Small intestine (tissue), 7 donors: Measurements from ENCODE around the gene SYNGR2. TPM values are rescaled to one million over a fixed set of nuclear protein-coding genes. Genes with fewer than 3 reads are reported as not detected.

Source experiments
- DNase-seq, 2 donors: peaks; one replicate each; pipeline versions ENCODE4 v3.0.0 to v3.0.0-alpha.2; 2013
- FAIRE-seq: peaks from 2 replicates; lab custom pipeline; 2012; peaks lifted over from hg19 to GRCh38; lab: Jason Lieb, UNC
- H3K27ac ChIP-seq, 3 donors: one replicate each; pipeline ENCODE4 v1.5.1; 2013; ENCODE audit warnings: low read length in 2 of 3, mild to moderate bottlenecking in 2 of 3, control low read depth in 1 of 3, inconsistent platforms in 1 of 3, low read depth in 1 of 3, moderate library complexity in 1 of 3
- H3K27me3 ChIP-seq, 3 donors: one replicate each; pipeline ENCODE4 v1.6.1; 2013; ENCODE audit warnings: low read length in 3 of 3, inconsistent platforms in 1 of 3; ENCODE audit not compliant: control insufficient read depth in 3 of 3, insufficient read depth in 3 of 3
- H3K36me3 ChIP-seq, 3 donors: one replicate each; pipeline ENCODE4 v1.6.1; 2013; ENCODE audit warnings: low read length in 3 of 3, inconsistent platforms in 1 of 3, low read depth in 1 of 3, mild to moderate bottlenecking in 1 of 3, moderate library complexity in 1 of 3; ENCODE audit not compliant: control insufficient read depth in 3 of 3, insufficient read depth in 2 of 3
- H3K4me1 ChIP-seq, 3 donors: one replicate each; pipeline ENCODE4 v1.6.1; 2013; ENCODE audit warnings: low read length in 2 of 3, inconsistent platforms in 1 of 3, low read depth in 1 of 3, mild to moderate bottlenecking in 1 of 3, moderate library complexity in 1 of 3; ENCODE audit not compliant: control insufficient read depth in 3 of 3, insufficient read depth in 2 of 3
- H3K4me3 ChIP-seq, 3 donors: one replicate each; pipeline ENCODE4 v1.5.1; 2013; ENCODE audit warnings: low read length in 3 of 3, control low read depth in 1 of 3, inconsistent platforms in 1 of 3, low read depth in 1 of 3, mild to moderate bottlenecking in 1 of 3, moderate library complexity in 1 of 3
- H3K9me3 ChIP-seq, 2 donors: one replicate each; pipeline ENCODE4 v1.6.1; 2013; ENCODE audit warnings: low read depth in 1 of 2, low read length in 1 of 2; ENCODE audit not compliant: control insufficient read depth in 2 of 2, insufficient read depth in 1 of 2
- WGBS, 3 donors: extraction: QIAGEN DNeasy Blood & Tissue Kit; methylation state at CpG; one replicate each; pipeline ENCODE4 v1.1.7; 2013; 5-methylcytosine and 5-hydroxymethylcytosine counted together
- polyA plus RNA-seq, 4 donors: library from polyadenylated mRNA; stranded (reverse) in 3 of 4; unstranded in 1 of 4; fragments of 200-250 nt in 3 of 4; fragments of 120-200 nt in 1 of 4; gene quantifications; one replicate each; pipeline versions ENCODE4 v1.2.1 to v1.2.3, GENCODE V29; 2013
- donor health status: healthy with polysubstance abuse.
- donor health status: control.
- donor health status: control.
- donor health status: Bipolar disorder and iron deficiency.
- donor health status: healthy.

Gene SYNGR2
- polyA plus RNA-seq, 4 donors: 46.5 to 187 (median 120) TPM

DNA sequence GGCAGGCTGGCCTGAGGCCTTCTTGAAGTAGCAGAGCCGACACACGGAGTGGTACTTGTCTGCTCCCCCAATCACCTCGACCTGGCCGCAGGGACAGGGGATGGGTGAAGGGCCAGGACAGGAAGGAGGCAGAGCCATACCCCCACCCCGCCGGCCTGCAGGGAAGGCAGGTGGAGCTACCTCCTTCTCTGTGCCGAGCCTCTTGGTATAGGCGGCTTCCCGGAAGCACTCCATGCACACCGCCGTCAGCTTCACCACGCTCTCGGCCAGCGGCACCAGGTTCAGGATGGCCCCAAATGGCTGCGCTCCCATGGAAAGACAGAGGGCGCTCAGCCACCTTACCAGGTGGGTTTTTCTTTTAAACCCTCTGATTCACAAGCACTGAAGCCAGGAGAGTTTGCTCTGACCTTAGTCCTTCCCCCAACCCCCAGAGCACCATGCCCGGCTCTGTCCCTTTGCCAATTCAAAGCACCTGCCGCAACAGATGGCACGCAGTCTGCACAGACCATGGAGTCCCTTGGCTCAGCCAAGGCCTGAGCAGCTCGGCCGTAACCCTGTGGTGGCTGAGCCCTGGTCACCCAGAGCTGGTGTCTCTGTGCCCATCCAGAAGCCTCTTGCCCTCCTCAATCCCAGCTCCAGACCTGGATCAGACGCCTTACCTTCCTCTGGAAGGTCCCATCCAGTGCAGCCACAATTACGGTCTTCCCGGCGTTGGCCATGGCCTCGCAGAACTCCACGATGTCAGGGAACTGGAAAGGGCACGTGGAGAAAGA is 6.7 kb downstream of the SYNGR2 start:
- no peaks in the 10 kb centered on the region for H3K27me3 ChIP-seq
- peaks cover 0 to 81% (median 2%) of the 10 kb centered on the region in 3 donors for H3K36me3 ChIP-seq
- H3K4me1 ChIP-seq: peaks cover 6 to 57% (median 16%) of the 10 kb centered on the region in 3 donors
- no peaks in the 10 kb centered on the region for H3K9me3 ChIP-seq
- no peak for FAIRE-seq
- H3K27ac ChIP-seq: peak overlapping the region; percentile 71 to 93 (median 78)
- peak in 1 of 2 donors; percentile 60 for DNase-seq
- peak overlapping the region in 1 of 3 donors; percentile 5 for H3K4me3 ChIP-seq
- 26 to 62% (median 44%) methylated on average over 28 of the region's 28 CpGs for WGBS, 3 donors

DNA sequence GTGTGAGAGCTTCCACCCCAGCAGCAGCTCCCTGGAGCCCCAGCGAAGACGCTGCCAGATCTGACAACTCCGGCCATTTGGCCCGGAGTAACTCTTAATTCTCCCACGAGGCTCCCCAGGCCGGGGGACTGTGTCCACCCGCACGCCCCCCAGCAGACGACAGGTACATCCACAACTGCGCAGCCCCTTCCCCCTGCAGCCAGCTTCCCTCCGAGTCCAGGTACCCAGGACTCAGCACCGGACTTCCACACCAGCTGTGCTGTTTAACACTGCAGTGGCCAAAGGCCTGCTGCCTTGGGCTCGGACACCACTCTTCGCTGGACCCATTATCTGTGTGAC is 7.2 kb downstream of the SYNGR2 start:
- peaks cover 0 to 76% (median 0%) of the 10 kb centered on the region in 3 donors for H3K36me3 ChIP-seq
- H3K4me1 ChIP-seq: peaks cover 6 to 55% (median 16%) of the 10 kb centered on the region in 3 donors
- FAIRE-seq (no peak), DNase-seq (no peak)
- H3K27me3 ChIP-seq: no peaks in the 10 kb centered on the region
- 65 to 78% (median 76%) methylated on average over 14 of the region's 14 CpGs for WGBS, 3 donors
- H3K4me3 ChIP-seq: no peak overlapping the region
- peak overlapping the region in 2 of 3 donors; percentile 78 to 93 for H3K27ac ChIP-seq
- no peaks in the 10 kb centered on the region for H3K9me3 ChIP-seq

GRCh38 chr17:78176548-78177025 is 8.2 kb downstream of the SYNGR2 start:
- no peaks in the 10 kb centered on the region for H3K27me3 ChIP-seq
- DNase-seq: peak; percentile 74 to 82
- H3K36me3 ChIP-seq: peaks cover 0 to 66% (median 0%) of the 10 kb centered on the region in 3 donors
- peak overlapping the region in 1 of 3 donors; percentile 93 for H3K27ac ChIP-seq
- H3K9me3 ChIP-seq: no peaks in the 10 kb centered on the region
- H3K4me3 ChIP-seq: no peak overlapping the region
- H3K4me1 ChIP-seq: peaks cover 6 to 50% (median 15%) of the 10 kb centered on the region in 3 donors
- WGBS, 3 donors: 8 to 22% (median 15%) methylated on average over 13 to 14 of the region's 14 CpGs
- no peak for FAIRE-seq

- DNase-seq: no peak
- WGBS, 3 donors: 83 to 92% (median 89%) methylated on average over 17 of the region's 17 CpGs
- H3K27ac ChIP-seq: peak overlapping the region; percentile 5 to 76 (median 16)
- no peak for FAIRE-seq
- H3K27me3 ChIP-seq: no peaks in the 10 kb centered on the region
- H3K4me1 ChIP-seq: peaks cover 2 to 24% (median 5%) of the 10 kb centered on the region in 3 donors
- H3K4me3 ChIP-seq: no peak overlapping the region
- peaks cover 0 to 59% (median 0%) of the 10 kb centered on the region in 3 donors for H3K36me3 ChIP-seq
- H3K9me3 ChIP-seq: no peaks in the 10 kb centered on the region
Observed at GRCh38 chr17:78179372-78179771, 11.0 kb downstream of the SYNGR2 start.

GRCh38 chr17:78180083-78180482 is 11.7 kb downstream of the SYNGR2 start:
- WGBS, 3 donors: 51 to 75% (median 58%) methylated on average over 14 of the region's 14 CpGs
- Histone ChIP-seq H3K36me3 (peaks cover 0 to 57% (median 0%) of the 10 kb centered on the region in 3 donors), H3K27me3 (no peaks in the 10 kb centered on the region), H3K27ac (peak overlapping the region; percentile 16 to 76 (median 67)), H3K4me3 (no peak overlapping the region), H3K4me1 (peaks cover 2 to 19% (median 5%) of the 10 kb centered on the region in 3 donors), H3K9me3 (no peaks in the 10 kb centered on the region)
- DNase-seq (no peak), FAIRE-seq (no peak)

DNA sequence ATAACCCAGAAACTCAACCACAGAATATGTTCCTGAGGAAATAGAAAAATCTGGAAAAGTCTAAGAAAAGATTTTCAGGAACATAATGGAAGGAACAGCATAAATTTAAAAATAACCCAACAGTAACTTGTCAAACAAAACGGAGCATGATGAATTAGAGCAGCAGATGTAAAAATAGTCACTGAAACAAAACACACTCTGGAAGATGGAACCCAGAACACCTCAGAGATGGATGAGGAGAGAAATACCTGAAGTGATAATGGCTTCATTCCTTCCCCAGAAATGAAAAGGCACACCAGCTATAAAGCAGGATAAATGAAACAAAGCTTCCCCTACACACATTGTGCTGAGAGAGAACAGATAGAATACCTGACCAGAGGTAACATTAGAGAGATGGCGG is 12.1 kb downstream of the SYNGR2 start:
- 72 to 91% (median 77%) methylated on average over 2 of the region's 2 CpGs for WGBS, 3 donors
- no peaks in the 10 kb centered on the region for H3K9me3 ChIP-seq
- H3K27ac ChIP-seq: peak overlapping the region in 2 of 3 donors; percentile 14 to 16
- FAIRE-seq (no peak), DNase-seq (no peak)
- no peak overlapping the region for H3K4me3 ChIP-seq
- peaks cover 2 to 17% (median 2%) of the 10 kb centered on the region in 3 donors for H3K4me1 ChIP-seq
- H3K27me3 ChIP-seq: no peaks in the 10 kb centered on the region
- H3K36me3 ChIP-seq: peaks cover 0 to 53% (median 0%) of the 10 kb centered on the region in 3 donors

GRCh38 chr17:78182504-78182903 is 14.1 kb downstream of the SYNGR2 start:
- peaks cover 0 to 11% (median 2%) of the 10 kb centered on the region in 3 donors for H3K4me1 ChIP-seq
- H3K9me3 ChIP-seq: peaks cover 0 to 3% of the 10 kb centered on the region in 2 donors
- no peak overlapping the region for H3K4me3 ChIP-seq
- H3K36me3 ChIP-seq: peaks cover 0 to 45% (median 0%) of the 10 kb centered on the region in 3 donors
- 89 to 93% (median 92%) methylated on average over 13 of the region's 13 CpGs for WGBS, 3 donors
- DNase-seq (no peak), FAIRE-seq (no peak)
- no peaks in the 10 kb centered on the region for H3K27me3 ChIP-seq
- H3K27ac ChIP-seq: no peak overlapping the region

- H3K27me3 ChIP-seq: no peaks in the 10 kb centered on the region
- no peak for FAIRE-seq
- WGBS, 3 donors: 80 to 87% (median 84%) methylated on average over 12 of the region's 12 CpGs
- H3K4me1 ChIP-seq: peaks cover 0 to 12% (median 4%) of the 10 kb centered on the region in 3 donors
- H3K4me3 ChIP-seq: no peak overlapping the region
- H3K9me3 ChIP-seq: peaks cover 0 to 3% of the 10 kb centered on the region in 2 donors
- peak overlapping the region in 1 of 3 donors; percentile 4 for H3K27ac ChIP-seq
- DNase-seq: no peak
- H3K36me3 ChIP-seq: peaks cover 0 to 36% (median 0%) of the 10 kb centered on the region in 3 donors
Observed at GRCh38 chr17:78183916-78184315, 15.5 kb downstream of the SYNGR2 start.
